Activated T-cell treated with anti-CD3 and anti-CD28 coated beads for 1 hour (primary cell): ENCODE results near the gene PBRM1.

Source experiments
- DNase-seq: peaks from one replicate; pipeline ENCODE4 v3.0.0-alpha.2; 2020; ENCODE audit warnings: low read depth

The PBRM1 gene

GRCh38 chr3:52509753-52510328 is 175.9 kb downstream of the PBRM1 start:
- no peak for DNase-seq

- no peak for DNase-seq
These were observed 178.4 kb downstream of the PBRM1 start for GRCh38 chr3:52507359-52507758.

- DNase-seq = no peak
These were observed 179.3 kb downstream of the PBRM1 start for GRCh38 chr3:52506266-52506966.

GRCh38 chr3:52504977-52505376 is 180.7 kb downstream of the PBRM1 start:
- DNase-seq = no peak

- no peak for DNase-seq
These were observed 181.8 kb downstream of the PBRM1 start for GRCh38 chr3:52503788-52504424.

- DNase-seq = no peak
These were observed 182.8 kb downstream of the PBRM1 start for GRCh38 chr3:52502808-52503350.

- DNase-seq = no peak
These were observed 183.7 kb downstream of the PBRM1 start for GRCh38 chr3:52502001-52502400.

- DNase-seq = no peak
These were observed 184.7 kb downstream of the PBRM1 start for GRCh38 chr3:52501046-52501445.

GRCh38 chr3:52498137-52499054 is 187.3 kb downstream of the PBRM1 start:
- DNase-seq = no peak

- DNase-seq = no peak
These were observed 189.7 kb downstream of the PBRM1 start for GRCh38 chr3:52495777-52496602.
